ENCODE data around the gene HOXD3. TPM values are rescaled to one million over a fixed set of nuclear protein-coding genes. Genes with fewer than 3 reads are reported as not detected.

Gene HOXD3
- total RNA-seq, 1 experiment from 2014 or later = not detected

DNA sequence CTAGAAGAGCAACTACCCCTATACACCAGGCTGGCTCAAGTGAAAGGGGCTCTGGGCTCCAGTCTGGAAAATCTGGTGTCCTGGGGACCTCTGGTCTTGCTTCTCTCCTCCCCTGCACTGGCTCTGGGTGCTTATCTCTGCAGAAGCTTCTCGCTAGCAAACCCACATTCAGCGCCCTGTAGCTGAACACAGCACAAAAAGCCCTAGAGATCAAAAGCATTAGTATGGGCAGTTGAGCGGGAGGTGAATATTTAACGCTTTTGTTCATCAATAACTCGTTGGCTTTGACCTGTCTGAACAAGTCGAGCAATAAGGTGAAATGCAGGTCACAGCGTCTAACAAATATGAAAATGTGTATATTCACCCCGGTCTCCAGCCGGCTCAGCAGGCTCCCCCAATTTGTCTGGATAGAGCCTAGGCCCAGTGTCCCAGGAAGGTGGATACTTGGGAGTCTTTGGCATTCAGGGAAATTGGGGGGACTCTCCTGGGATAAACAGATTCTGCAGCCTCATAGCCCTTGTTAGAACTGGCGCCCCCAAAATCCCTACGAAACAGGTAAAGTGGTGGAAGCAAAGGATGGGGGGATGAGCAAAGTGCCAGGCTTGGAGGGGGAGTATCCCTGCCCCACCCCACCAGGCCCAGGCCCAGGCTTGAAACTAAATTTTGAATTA is 8.2 kb upstream of the HOXD3 start (continued):
- TF ChIP-seq, protein P1, sequence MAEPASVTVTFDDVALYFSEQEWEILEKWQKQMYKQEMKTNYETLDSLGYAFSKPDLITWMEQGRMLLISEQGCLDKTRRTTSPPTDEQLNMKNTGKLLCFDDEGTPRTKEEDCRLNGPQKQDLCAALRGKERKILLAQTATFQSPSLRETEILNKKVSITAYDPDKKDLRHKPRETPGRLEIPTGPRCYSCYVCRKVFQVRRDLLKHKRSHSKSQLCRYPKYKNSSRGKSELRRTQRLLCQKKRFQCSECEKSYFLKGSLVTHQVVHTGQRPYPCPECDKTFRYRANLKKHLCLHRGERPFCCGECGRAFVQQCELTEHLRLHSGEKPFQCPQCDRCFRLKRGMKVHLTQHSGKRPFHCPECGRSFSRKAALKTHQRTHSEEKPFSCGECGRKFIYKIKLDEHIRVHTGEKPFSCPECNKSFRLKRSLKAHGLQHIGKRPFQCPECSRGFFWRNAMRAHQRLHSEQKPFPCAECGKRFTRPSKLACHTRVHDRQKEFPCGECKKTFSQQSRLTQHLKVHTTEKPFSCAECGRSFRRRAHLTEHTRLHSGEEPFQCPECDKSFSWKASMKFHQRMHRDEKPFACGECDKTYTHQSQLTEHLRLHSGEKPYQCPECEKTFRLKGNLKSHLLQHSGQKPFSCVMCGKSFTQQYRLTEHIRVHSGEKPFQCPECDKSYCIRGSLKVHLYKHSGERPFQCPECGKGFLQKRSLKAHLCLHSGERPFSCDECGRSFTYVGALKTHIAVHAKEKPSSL (CRISPR knock-in tag; conservative IDR thresholded peaks at IDR 0.05) = no peak
- TF ChIP-seq, protein P2, sequence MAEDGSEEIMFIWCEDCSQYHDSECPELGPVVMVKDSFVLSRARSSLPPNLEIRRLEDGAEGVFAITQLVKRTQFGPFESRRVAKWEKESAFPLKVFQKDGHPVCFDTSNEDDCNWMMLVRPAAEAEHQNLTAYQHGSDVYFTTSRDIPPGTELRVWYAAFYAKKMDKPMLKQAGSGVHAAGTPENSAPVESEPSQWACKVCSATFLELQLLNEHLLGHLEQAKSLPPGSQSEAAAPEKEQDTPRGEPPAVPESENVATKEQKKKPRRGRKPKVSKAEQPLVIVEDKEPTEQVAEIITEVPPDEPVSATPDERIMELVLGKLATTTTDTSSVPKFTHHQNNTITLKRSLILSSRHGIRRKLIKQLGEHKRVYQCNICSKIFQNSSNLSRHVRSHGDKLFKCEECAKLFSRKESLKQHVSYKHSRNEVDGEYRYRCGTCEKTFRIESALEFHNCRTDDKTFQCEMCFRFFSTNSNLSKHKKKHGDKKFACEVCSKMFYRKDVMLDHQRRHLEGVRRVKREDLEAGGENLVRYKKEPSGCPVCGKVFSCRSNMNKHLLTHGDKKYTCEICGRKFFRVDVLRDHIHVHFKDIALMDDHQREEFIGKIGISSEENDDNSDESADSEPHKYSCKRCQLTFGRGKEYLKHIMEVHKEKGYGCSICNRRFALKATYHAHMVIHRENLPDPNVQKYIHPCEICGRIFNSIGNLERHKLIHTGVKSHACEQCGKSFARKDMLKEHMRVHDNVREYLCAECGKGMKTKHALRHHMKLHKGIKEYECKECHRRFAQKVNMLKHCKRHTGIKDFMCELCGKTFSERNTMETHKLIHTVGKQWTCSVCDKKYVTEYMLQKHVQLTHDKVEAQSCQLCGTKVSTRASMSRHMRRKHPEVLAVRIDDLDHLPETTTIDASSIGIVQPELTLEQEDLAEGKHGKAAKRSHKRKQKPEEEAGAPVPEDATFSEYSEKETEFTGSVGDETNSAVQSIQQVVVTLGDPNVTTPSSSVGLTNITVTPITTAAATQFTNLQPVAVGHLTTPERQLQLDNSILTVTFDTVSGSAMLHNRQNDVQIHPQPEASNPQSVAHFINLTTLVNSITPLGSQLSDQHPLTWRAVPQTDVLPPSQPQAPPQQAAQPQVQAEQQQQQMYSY (CRISPR knock-in tag; IDR thresholded peaks at IDR 0.05) = no peak
- TF ChIP-seq, protein P3, sequence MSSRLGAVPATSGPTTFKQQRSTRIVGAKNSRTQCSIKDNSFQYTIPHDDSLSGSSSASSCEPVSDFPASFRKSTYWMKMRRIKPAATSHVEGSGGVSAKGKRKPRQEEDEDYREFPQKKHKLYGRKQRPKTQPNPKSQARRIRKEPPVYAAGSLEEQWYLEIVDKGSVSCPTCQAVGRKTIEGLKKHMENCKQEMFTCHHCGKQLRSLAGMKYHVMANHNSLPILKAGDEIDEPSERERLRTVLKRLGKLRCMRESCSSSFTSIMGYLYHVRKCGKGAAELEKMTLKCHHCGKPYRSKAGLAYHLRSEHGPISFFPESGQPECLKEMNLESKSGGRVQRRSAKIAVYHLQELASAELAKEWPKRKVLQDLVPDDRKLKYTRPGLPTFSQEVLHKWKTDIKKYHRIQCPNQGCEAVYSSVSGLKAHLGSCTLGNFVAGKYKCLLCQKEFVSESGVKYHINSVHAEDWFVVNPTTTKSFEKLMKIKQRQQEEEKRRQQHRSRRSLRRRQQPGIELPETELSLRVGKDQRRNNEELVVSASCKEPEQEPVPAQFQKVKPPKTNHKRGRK (CRISPR knock-in tag; IDR thresholded peaks at IDR 0.05; ENCODE audit: borderline replicate concordance) = no peak
- TF ChIP-seq HMGA2 (CRISPR knock-in tag; IDR thresholded peaks at IDR 0.05) = no peak
- no peak for TF ChIP-seq FOXJ3 (CRISPR knock-in tag; IDR thresholded peaks at IDR 0.05; ENCODE audit: borderline replicate concordance)

DNA sequence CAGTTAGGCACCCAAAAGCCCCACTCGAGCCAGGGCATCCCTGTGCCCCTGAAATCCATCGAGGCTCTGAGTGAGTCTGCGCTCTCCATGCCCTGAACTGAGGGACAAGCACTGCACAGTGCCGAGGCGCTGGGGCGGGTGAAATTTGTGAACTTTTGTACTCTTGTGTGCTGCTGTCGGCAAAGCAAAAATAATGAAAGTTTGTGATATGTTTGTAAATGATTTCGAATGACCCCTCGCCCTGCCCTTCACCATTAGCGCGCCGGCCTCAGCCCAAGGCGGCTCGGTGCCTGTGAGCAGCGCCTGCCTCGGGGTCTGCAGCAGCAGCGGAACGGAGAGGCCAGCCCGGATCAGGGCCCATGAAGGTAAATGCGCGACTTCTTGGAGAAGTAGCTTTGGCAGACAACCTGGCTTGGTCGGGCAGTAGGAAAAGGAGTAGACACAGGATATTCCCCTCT is 7.6 kb upstream of the HOXD3 start:
- CTCF ChIA-PET = no interaction called here
- Mint-ChIP-seq H3K27ac (no peak overlapping the region), H3K4me3 (no peak overlapping the region), H3K27me3 (ENCODE audit: low read depth) (peaks cover 100% of the 10 kb centered on the region), H3K9me3 (no peaks in the 10 kb centered on the region), H3K36me3 (no peaks in the 10 kb centered on the region), H3K4me1 (peaks cover 22% of the 10 kb centered on the region)
- POLR2A ChIA-PET = interaction anchor here (0.6 to 1.6 kb wide), 2 partner anchors 13 to 17 kb away, joined by 3 read pairs; no protein-coding TSS in a partner anchor
- ATAC-seq (no peak), DNase-seq (ENCODE audit: low spot score) (no peak)
- TF ChIP-seq, protein P4, sequence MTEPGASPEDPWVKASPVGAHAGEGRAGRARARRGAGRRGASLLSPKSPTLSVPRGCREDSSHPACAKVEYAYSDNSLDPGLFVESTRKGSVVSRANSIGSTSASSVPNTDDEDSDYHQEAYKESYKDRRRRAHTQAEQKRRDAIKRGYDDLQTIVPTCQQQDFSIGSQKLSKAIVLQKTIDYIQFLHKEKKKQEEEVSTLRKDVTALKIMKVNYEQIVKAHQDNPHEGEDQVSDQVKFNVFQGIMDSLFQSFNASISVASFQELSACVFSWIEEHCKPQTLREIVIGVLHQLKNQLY (CRISPR knock-in tag; IDR thresholded peaks at IDR 0.05) = no peak
- no peak for TF ChIP-seq MYBL2 (CRISPR knock-in tag; IDR thresholded peaks at IDR 0.05)
- TF ChIP-seq ETV6 (CRISPR knock-in tag; IDR thresholded peaks at IDR 0.05) = no peak
- no peak for TF ChIP-seq EMX1 (CRISPR knock-in tag; IDR thresholded peaks at IDR 0.05)
- TF ChIP-seq FOXJ3 (CRISPR knock-in tag; IDR thresholded peaks at IDR 0.05; ENCODE audit: borderline replicate concordance) = no peak
- no peak for TF ChIP-seq ZNF232 (CRISPR knock-in tag; IDR thresholded peaks at IDR 0.05)
- TF ChIP-seq NFATC4 (CRISPR knock-in tag; IDR thresholded peaks at IDR 0.05) = no peak
- TF ChIP-seq GTF2I (CRISPR knock-in tag; conservative IDR thresholded peaks at IDR 0.05) = no peak
- no peak for TF ChIP-seq SOX15 (CRISPR knock-in tag; IDR thresholded peaks at IDR 0.05)
- TF ChIP-seq MXD4 (CRISPR knock-in tag; IDR thresholded peaks at IDR 0.05; ENCODE audit: borderline replicate concordance) = no peak
- TF ChIP-seq ZBTB21 (CRISPR knock-in tag; IDR thresholded peaks at IDR 0.05; ENCODE audit: borderline replicate concordance) = no peak
- no peak for TF ChIP-seq ZNF423 (CRISPR knock-in tag; IDR thresholded peaks at IDR 0.05)
- TF ChIP-seq, protein P1 (CRISPR knock-in tag; conservative IDR thresholded peaks at IDR 0.05) = no peak
- TF ChIP-seq, protein P5, sequence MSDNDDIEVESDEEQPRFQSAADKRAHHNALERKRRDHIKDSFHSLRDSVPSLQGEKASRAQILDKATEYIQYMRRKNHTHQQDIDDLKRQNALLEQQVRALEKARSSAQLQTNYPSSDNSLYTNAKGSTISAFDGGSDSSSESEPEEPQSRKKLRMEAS (CRISPR knock-in tag; IDR thresholded peaks at IDR 0.05) = no peak

Data from WTC11 (cell line).